ENCODE data around the gene AHCYL1. TPM values are rescaled to one million over a fixed set of nuclear protein-coding genes. Genes with fewer than 3 reads are reported as not detected.

Gene AHCYL1
- total and polyA plus RNA-seq, 2 experiments from 2014 or later, result 47.6 to 72.6 TPM

- peaks cover 11% of the 10 kb centered on the region; the same call in 1 of the 2 replicates for H3K36me3 ChIP-seq (ENCODE audit: low read depth)
- H3K4me2 ChIP-seq (ENCODE audit: unreplicated experiment), result no peak overlapping the region
- peak overlapping the region; percentile 14 for H3K27ac ChIP-seq
Observed at GRCh38 chr1:110058591-110058990, 74.0 kb downstream of the AHCYL1 start.

GRCh38 chr1:110059133-110059863 is 74.7 kb downstream of the AHCYL1 start:
- WGBS, 2 experiments (ENCODE audit: low coverage in 1 of 2, low lambda C conversion rate in 2 of 2, missing lambda C conversion rate in 2 of 2), result 89 to 95% methylated on average over 6 of the region's 6 CpGs
- no peak for DNase-seq
- no peaks in the 10 kb centered on the region for H3K9me3 ChIP-seq (ENCODE audit: low read depth)
- in situ Hi-C loops (cut with MboI), result no loop called here
- H3F3A ChIP-seq (ENCODE audit: insufficient read depth), result peaks cover 45% of the 10 kb centered on the region
- no peak overlapping the region for H3K4me2 ChIP-seq (ENCODE audit: unreplicated experiment)
- H3K9ac ChIP-seq, result no peak overlapping the region
- H3K4me1 ChIP-seq (ENCODE audit: insufficient read depth), result peaks cover 44% of the 10 kb centered on the region
- no peaks in the 10 kb centered on the region for H3K27me3 ChIP-seq (replicated peaks; ENCODE audit: insufficient read depth)
- H3K4me3 ChIP-seq, result no peak overlapping the region
- H3K79me2 ChIP-seq (ENCODE audit: insufficient read depth), result no peaks in the 10 kb centered on the region
- no peak for TF ChIP-seq EZH2phosphoT487 (IDR thresholded peaks at IDR 0.05; ENCODE audit: insufficient read depth, low read depth)
- H4K20me1 ChIP-seq (ENCODE audit: insufficient read depth), result no peaks in the 10 kb centered on the region
- no peak overlapping the region for H3K27ac ChIP-seq
- H3K36me3 ChIP-seq (ENCODE audit: low read depth), result 0 out of 2 replicates have a peak, but pooled peaks cover 4% of the 10 kb centered on the region
- H2AFZ ChIP-seq, result no peak overlapping the region
- H3K9me2 ChIP-seq (ENCODE audit: insufficient read depth), result no peaks in the 10 kb centered on the region

More at GRCh38 chr1:110058591-110058990, 74.0 kb downstream of the AHCYL1 start:
- Histone ChIP-seq H3K79me2 (ENCODE audit: insufficient read depth) (no peaks in the 10 kb centered on the region), H4K20me1 (ENCODE audit: insufficient read depth) (no peaks in the 10 kb centered on the region), H3K27me3 (replicated peaks; ENCODE audit: insufficient read depth) (no peaks in the 10 kb centered on the region), H2AFZ (no peak overlapping the region), H3K4me1 (ENCODE audit: insufficient read depth) (peaks cover 49% of the 10 kb centered on the region), H3F3A (ENCODE audit: insufficient read depth) (peaks cover 45% of the 10 kb centered on the region), H3K9ac (no peak overlapping the region), H3K9me3 (ENCODE audit: low read depth) (no peaks in the 10 kb centered on the region), H3K4me3 (no peak overlapping the region), H3K9me2 (ENCODE audit: insufficient read depth) (no peaks in the 10 kb centered on the region)
- 80 to 85% methylated on average over 1 of the region's 1 CpG for WGBS, 2 experiments (ENCODE audit: low coverage in 1 of 2, low lambda C conversion rate in 2 of 2, missing lambda C conversion rate in 2 of 2)
- peak; percentile 55 for DNase-seq
- TF ChIP-seq EZH2 (IDR thresholded peaks at IDR 0.05; ENCODE audit: insufficient read depth, poor library complexity, severe bottlenecking) (no peak), EZH2phosphoT487 (IDR thresholded peaks at IDR 0.05; ENCODE audit: insufficient read depth, low read depth) (no peak)
- in situ Hi-C loops (cut with MboI), result no loop called here

- no peaks in the 10 kb centered on the region for H3K27me3 ChIP-seq (replicated peaks; ENCODE audit: insufficient read depth)
- H3K36me3 ChIP-seq (ENCODE audit: low read depth), result no peaks in the 10 kb centered on the region
- no peaks in the 10 kb centered on the region for H3K9me2 ChIP-seq (ENCODE audit: insufficient read depth)
- peaks cover 36% of the 10 kb centered on the region for H3K4me1 ChIP-seq (ENCODE audit: insufficient read depth)
- 82 to 86% methylated on average over 9 of the region's 9 CpGs for WGBS, 2 experiments (ENCODE audit: low coverage in 1 of 2, low lambda C conversion rate in 2 of 2, missing lambda C conversion rate in 2 of 2)
- no peak overlapping the region for H3K9ac ChIP-seq
- no peak overlapping the region for H2AFZ ChIP-seq
- no peaks in the 10 kb centered on the region for H3K9me3 ChIP-seq (ENCODE audit: low read depth)
- H3K4me3 ChIP-seq, result no peak overlapping the region
- TF ChIP-seq EZH2phosphoT487 (IDR thresholded peaks at IDR 0.05; ENCODE audit: insufficient read depth, low read depth), result no peak
- no peak for TF ChIP-seq EZH2 (IDR thresholded peaks at IDR 0.05; ENCODE audit: insufficient read depth, poor library complexity, severe bottlenecking)
- no peaks in the 10 kb centered on the region for H3K79me2 ChIP-seq (ENCODE audit: insufficient read depth)
- H3K4me2 ChIP-seq (ENCODE audit: unreplicated experiment), result no peak overlapping the region
- peak; percentile 38 for DNase-seq
- in situ Hi-C loops (cut with MboI), result no loop called here
- H3K27ac ChIP-seq, result no peak overlapping the region
- H4K20me1 ChIP-seq (ENCODE audit: insufficient read depth), result no peaks in the 10 kb centered on the region
- H3F3A ChIP-seq (ENCODE audit: insufficient read depth), result peaks cover 37% of the 10 kb centered on the region
Observed at GRCh38 chr1:110060034-110060661, 75.6 kb downstream of the AHCYL1 start.

GRCh38 chr1:110060662-110061060 is 76.1 kb downstream of the AHCYL1 start:
- TF ChIP-seq EZH2phosphoT487 (IDR thresholded peaks at IDR 0.05; ENCODE audit: insufficient read depth, low read depth), result no peak
- TF ChIP-seq EZH2 (IDR thresholded peaks at IDR 0.05; ENCODE audit: insufficient read depth, poor library complexity, severe bottlenecking), result no peak
- Histone ChIP-seq H3K9me3 (ENCODE audit: low read depth) (no peaks in the 10 kb centered on the region), H3K79me2 (ENCODE audit: insufficient read depth) (no peaks in the 10 kb centered on the region), H3K4me3 (no peak overlapping the region), H3F3A (ENCODE audit: insufficient read depth) (peaks cover 32% of the 10 kb centered on the region), H4K20me1 (ENCODE audit: insufficient read depth) (no peaks in the 10 kb centered on the region), H3K4me2 (ENCODE audit: unreplicated experiment) (no peak overlapping the region), H3K4me1 (ENCODE audit: insufficient read depth) (peaks cover 31% of the 10 kb centered on the region), H3K9ac (no peak overlapping the region), H3K27me3 (replicated peaks; ENCODE audit: insufficient read depth) (no peaks in the 10 kb centered on the region), H3K36me3 (ENCODE audit: low read depth) (no peaks in the 10 kb centered on the region), H3K9me2 (ENCODE audit: insufficient read depth) (no peaks in the 10 kb centered on the region), H3K27ac (no peak overlapping the region), H2AFZ (no peak overlapping the region)
- in situ Hi-C loops (cut with MboI), result no loop called here
- WGBS, 2 experiments (ENCODE audit: low coverage in 1 of 2, low lambda C conversion rate in 2 of 2, missing lambda C conversion rate in 2 of 2), result 98% methylated on average over 7 of the region's 7 CpGs
- no peak for DNase-seq
